IgD-negative memory B cell (primary cell): ENCODE results near the gene PIP5K1A. TPM values are rescaled to one million over a fixed set of nuclear protein-coding genes. Genes with fewer than 3 reads are reported as not detected.

Experiments
- H3K27ac Mint-ChIP-seq, 3 donors: one replicate each; pipeline ENCODE4 v1.8.0; 2020 to 2022; ENCODE audit warnings: mild to moderate bottlenecking in 3 of 3, mixed read lengths in 3 of 3, moderate library complexity in 1 of 3
- H3K27me3 Mint-ChIP-seq: one replicate; pipeline ENCODE4 v1.8.0; 2021; ENCODE audit warnings: mixed read lengths
- H3K36me3 Mint-ChIP-seq: one replicate; pipeline ENCODE4 v1.8.0; 2020; ENCODE audit warnings: mild to moderate bottlenecking, mixed read lengths
- H3K4me1 Mint-ChIP-seq, 3 donors: one replicate each; pipeline ENCODE4 v1.8.0; 2020 to 2022; ENCODE audit warnings: mixed read lengths in 3 of 3, mild to moderate bottlenecking in 1 of 3
- H3K4me3 Mint-ChIP-seq, 4 donors: one replicate each; pipeline ENCODE4 v1.8.0; 2020 to 2022; ENCODE audit warnings: mild to moderate bottlenecking in 4 of 4, mixed read lengths in 4 of 4, moderate library complexity in 3 of 4
- H3K9me3 Mint-ChIP-seq, 3 donors: one replicate each; pipeline ENCODE4 v1.8.0; 2020 to 2021; ENCODE audit warnings: mixed read lengths in 3 of 3, mild to moderate bottlenecking in 1 of 3
- polyA plus RNA-seq: library from polyadenylated mRNA; unstranded; fragments of 300-500 nt; fragmentation: Illumina TruSeq; gene quantifications from one replicate; pipeline ENCODE4 v1.2.3, GENCODE V29; 2021

The PIP5K1A gene
- polyA plus RNA-seq, 1 donor from 2014 or later = 20.3 TPM

GRCh38 chr1:151210830-151211229 is 12.5 kb downstream of the PIP5K1A start:
- Mint-ChIP-seq H3K36me3 (peaks cover 3% of the 10 kb centered on the region), H3K27ac (no peak overlapping the region), H3K9me3 (no peaks in the 10 kb centered on the region), H3K4me3 (no peak overlapping the region), H3K27me3 (no peaks in the 10 kb centered on the region), H3K4me1 (peaks cover 10 to 14% (median 11%) of the 10 kb centered on the region in 3 donors)

DNA sequence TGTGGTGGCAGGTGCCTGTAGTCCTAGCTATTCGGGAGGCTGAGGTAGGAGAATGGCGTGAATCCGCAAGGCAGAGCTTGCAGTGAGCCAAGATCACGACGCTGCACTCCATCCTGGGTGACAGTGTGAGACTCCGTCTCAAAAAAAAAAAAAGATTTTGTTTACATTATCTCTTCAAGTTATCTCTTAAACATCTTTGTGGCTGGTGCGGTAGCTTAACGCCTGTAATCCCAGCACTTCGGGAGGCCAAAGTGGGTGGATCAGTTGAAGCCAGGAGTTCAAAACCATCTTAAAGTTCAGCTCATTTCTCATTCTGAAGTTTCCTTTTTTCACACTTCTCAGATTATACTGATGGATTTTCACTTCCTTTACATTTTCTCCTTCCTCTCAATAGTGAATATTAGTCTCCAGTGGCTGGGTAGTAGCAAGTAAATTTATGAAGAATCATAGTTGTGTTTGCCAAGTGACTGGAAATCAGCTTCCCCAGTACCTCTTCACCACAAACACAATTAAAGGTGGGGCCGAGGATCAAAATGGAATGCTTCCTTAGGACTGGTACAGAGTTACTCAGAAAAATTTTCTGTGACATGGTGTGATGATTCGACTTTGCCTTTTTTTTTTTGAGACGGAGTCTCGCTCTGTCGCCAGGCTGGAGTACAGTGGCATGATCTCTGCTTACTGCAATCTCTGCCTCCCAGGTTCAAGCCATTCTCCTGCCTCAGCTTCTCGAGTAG is 13.8 kb downstream of the PIP5K1A start:
- Mint-ChIP-seq H3K4me1 (peaks cover 10 to 17% (median 12%) of the 10 kb centered on the region in 3 donors), H3K4me3 (no peak overlapping the region), H3K36me3 (peaks cover 3% of the 10 kb centered on the region), H3K27me3 (no peaks in the 10 kb centered on the region), H3K9me3 (no peaks in the 10 kb centered on the region), H3K27ac (peak overlapping the region in 2 of 3 donors; percentile 73 to 81)

GRCh38 chr1:151213560-151213959 is 15.2 kb downstream of the PIP5K1A start:
- Mint-ChIP-seq H3K4me1 (peaks cover 10 to 18% (median 12%) of the 10 kb centered on the region in 3 donors), H3K36me3 (peaks cover 3% of the 10 kb centered on the region), H3K9me3 (no peaks in the 10 kb centered on the region), H3K27ac (peak overlapping the region in 1 of 3 donors; percentile 3), H3K4me3 (no peak overlapping the region), H3K27me3 (no peaks in the 10 kb centered on the region)

GRCh38 chr1:151221616-151222015 is 23.3 kb downstream of the PIP5K1A start:
- Mint-ChIP-seq H3K36me3 (peaks cover 2% of the 10 kb centered on the region), H3K4me1 (peaks cover 1 to 3% (median 2%) of the 10 kb centered on the region in 3 donors), H3K4me3 (no peak overlapping the region), H3K9me3 (no peaks in the 10 kb centered on the region), H3K27me3 (no peaks in the 10 kb centered on the region), H3K27ac (no peak overlapping the region)

GRCh38 chr1:151222130-151222529 is 23.8 kb downstream of the PIP5K1A start:
- H3K4me3 Mint-ChIP-seq = no peak overlapping the region
- H3K27ac Mint-ChIP-seq = no peak overlapping the region
- no peaks in the 10 kb centered on the region for H3K9me3 Mint-ChIP-seq
- H3K36me3 Mint-ChIP-seq = peaks cover 2% of the 10 kb centered on the region
- H3K27me3 Mint-ChIP-seq = no peaks in the 10 kb centered on the region
- peaks cover 0 to 2% (median 2%) of the 10 kb centered on the region in 3 donors for H3K4me1 Mint-ChIP-seq

DNA sequence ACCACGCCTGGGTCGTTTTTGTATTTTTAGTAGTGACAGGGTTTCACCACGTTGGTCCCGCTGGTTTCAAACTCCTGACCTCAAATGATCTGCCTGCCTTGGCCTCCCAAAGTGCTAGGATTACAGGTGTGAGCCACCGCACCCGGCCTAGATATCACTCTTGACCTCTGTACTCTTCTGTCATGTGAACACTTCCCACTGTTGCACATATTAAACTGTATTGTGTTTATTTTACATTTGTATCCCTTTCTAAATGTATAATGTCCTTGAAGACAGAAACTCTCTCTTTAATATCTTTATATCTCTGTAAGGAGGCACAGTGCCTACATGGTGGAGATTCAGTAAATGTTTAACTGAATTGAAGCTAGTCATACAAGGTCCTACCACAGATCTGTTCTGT is 36.9 kb downstream of the PIP5K1A start:
- no peaks in the 10 kb centered on the region for H3K9me3 Mint-ChIP-seq
- no peak overlapping the region for H3K4me3 Mint-ChIP-seq
- H3K27me3 Mint-ChIP-seq = no peaks in the 10 kb centered on the region
- peaks cover 3% of the 10 kb centered on the region for H3K36me3 Mint-ChIP-seq
- peaks cover 9 to 10% (median 10%) of the 10 kb centered on the region in 3 donors for H3K4me1 Mint-ChIP-seq
- H3K27ac Mint-ChIP-seq = no peak overlapping the region

DNA sequence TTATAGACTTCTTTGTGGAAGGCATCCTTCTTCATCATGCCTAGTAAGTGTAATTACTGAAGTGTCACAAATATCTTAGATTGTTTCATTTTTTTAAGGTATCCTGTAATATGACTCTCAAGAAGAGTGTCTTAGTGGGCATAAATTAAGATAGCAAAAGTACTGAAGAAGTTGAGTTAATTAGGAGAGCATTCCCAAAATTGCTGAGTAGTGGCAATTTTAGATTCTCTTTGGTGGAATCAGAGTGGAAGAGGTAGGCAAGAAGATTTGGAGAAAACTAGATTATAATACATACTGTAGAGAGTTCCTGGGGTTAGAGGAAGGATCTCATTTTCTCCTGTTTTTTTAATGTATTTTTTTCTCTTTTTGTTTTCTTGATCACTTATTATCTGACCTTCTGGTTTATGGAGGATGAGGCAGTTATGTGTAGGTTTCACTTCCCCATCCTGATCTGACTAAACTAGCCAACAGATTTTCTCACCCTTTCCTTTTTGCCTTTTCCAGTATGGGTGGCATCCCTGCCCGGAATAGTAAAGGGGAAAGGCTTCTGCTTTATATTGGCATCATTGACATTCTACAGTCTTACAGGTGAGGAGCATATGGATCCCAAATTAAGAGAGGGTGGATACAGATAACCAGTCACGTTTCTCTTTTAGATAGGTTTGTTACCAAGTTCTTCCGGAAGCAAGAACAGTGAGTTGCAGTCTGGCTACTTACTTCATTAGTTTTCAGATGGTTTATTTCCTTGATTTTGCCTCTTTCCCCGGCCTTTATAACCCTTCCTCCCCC is 39.5 kb downstream of the PIP5K1A start:
- H3K36me3 Mint-ChIP-seq = peaks cover 4% of the 10 kb centered on the region
- H3K4me3 Mint-ChIP-seq = peak overlapping the region in 1 of 4 donors; percentile 59
- no peaks in the 10 kb centered on the region for H3K9me3 Mint-ChIP-seq
- H3K27me3 Mint-ChIP-seq = no peaks in the 10 kb centered on the region
- peaks cover 9 to 10% (median 10%) of the 10 kb centered on the region in 3 donors for H3K4me1 Mint-ChIP-seq
- peak overlapping the region in 2 of 3 donors; percentile 27 to 86 for H3K27ac Mint-ChIP-seq

- Mint-ChIP-seq H3K27me3 (no peaks in the 10 kb centered on the region), H3K9me3 (no peaks in the 10 kb centered on the region), H3K4me1 (peaks cover 9 to 10% (median 10%) of the 10 kb centered on the region in 3 donors), H3K36me3 (peaks cover 4% of the 10 kb centered on the region), H3K27ac (peak overlapping the region in 2 of 3 donors; percentile 27 to 86), H3K4me3 (no peak overlapping the region)
Measured at GRCh38 chr1:151238467-151238739, 40.1 kb downstream of the PIP5K1A start.

DNA sequence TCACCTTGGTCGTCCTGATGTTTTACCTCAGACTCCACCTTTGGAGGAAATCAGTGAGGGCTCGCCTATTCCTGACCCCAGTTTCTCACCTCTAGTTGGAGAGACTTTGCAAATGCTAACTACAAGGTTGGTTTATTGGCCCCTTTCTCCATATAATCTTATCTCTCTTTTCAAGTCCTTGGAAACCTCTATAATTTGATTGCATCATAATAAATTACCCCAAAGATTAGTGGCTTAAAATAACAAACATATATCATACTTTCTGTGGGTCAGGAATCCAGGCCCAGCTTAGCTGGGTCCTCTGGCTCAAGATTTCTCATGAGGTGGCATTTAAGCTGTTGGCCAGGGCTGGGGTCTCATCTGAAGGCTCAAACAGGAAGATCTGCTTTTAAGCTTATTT is 44.1 kb downstream of the PIP5K1A start:
- H3K27ac Mint-ChIP-seq = peak overlapping the region in 1 of 3 donors; percentile 39
- H3K4me1 Mint-ChIP-seq = peaks cover 9 to 10% (median 10%) of the 10 kb centered on the region in 3 donors

GRCh38 chr1:151243683-151244216 is 45.4 kb downstream of the PIP5K1A start:
- H3K27me3 Mint-ChIP-seq = no peaks in the 10 kb centered on the region
- peaks cover 3% of the 10 kb centered on the region for H3K36me3 Mint-ChIP-seq
- no peak overlapping the region for H3K4me3 Mint-ChIP-seq
- no peaks in the 10 kb centered on the region for H3K4me1 Mint-ChIP-seq
- no peak overlapping the region for H3K27ac Mint-ChIP-seq
- H3K9me3 Mint-ChIP-seq = no peaks in the 10 kb centered on the region

More for the DNA sequence above, 44.1 kb downstream of the PIP5K1A start:
- H3K9me3 Mint-ChIP-seq = no peaks in the 10 kb centered on the region
- H3K36me3 Mint-ChIP-seq = peaks cover 3% of the 10 kb centered on the region
- H3K27me3 Mint-ChIP-seq = no peaks in the 10 kb centered on the region
- H3K4me3 Mint-ChIP-seq = no peak overlapping the region

DNA sequence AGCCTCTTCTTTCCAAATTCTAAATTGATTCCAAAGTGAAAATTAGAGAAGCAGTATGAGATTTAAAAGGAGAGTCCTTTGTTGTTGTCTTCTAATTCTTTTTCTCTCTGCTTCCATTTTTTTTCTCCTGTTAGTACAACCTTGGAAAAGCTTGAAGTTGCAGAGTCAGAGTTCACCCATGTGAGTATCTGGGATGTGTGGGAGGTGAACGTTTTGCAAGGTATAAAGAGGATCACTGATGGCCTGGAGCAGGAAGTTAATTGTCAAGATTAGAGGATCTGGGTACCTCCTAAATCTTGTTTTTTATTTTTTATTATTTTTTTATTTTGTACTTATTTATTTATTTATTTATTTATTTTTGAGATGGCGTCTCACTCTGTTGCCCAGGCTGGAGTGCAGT is 48.4 kb downstream of the PIP5K1A start:
- H3K9me3 Mint-ChIP-seq = no peaks in the 10 kb centered on the region
- H3K36me3 Mint-ChIP-seq = peaks cover 1% of the 10 kb centered on the region
- no peak overlapping the region for H3K27ac Mint-ChIP-seq
- H3K4me1 Mint-ChIP-seq = peaks cover 2 to 4% (median 3%) of the 10 kb centered on the region in 3 donors
- no peak overlapping the region for H3K4me3 Mint-ChIP-seq
- no peaks in the 10 kb centered on the region for H3K27me3 Mint-ChIP-seq

- Mint-ChIP-seq H3K4me1 (peaks cover 17 to 18% (median 17%) of the 10 kb centered on the region in 3 donors), H3K27ac (peak overlapping the region in 2 of 3 donors; percentile 25 to 39), H3K4me3 (peak overlapping the region in 3 of 4 donors; percentile 14 to 43 (median 16)), H3K36me3 (peaks cover 1% of the 10 kb centered on the region), H3K9me3 (no peaks in the 10 kb centered on the region), H3K27me3 (peaks cover 2% of the 10 kb centered on the region)
Measured at GRCh38 chr1:151251656-151252470, 53.5 kb downstream of the PIP5K1A start.

GRCh38 chr1:151254217-151255213 is 56.2 kb downstream of the PIP5K1A start, which contains the start of gene PSMD4:
TSS of gene PSMD4 (plus strand) at chr1:151254734. CDS start at chr1:151254783, 49 bp downstream.
- Mint-ChIP-seq H3K9me3 (no peaks in the 10 kb centered on the region), H3K27ac (peak within 1 kb of the TSS; percentile 73 to 98 (median 96)), H3K4me3 (peak within 1 kb of the TSS; percentile 82 to 99 (median 97)), H3K4me1 (peaks cover 22 to 27% (median 26%) of the 10 kb centered on the region in 3 donors), H3K27me3 (peaks cover 2% of the 10 kb centered on the region), H3K36me3 (peaks cover 2% of the 10 kb centered on the region)
